ENCODE measurements around the gene KIF6.

- TF ChIP-seq CTCF (IDR thresholded peaks at IDR 0.05; ENCODE audit: low read length) (no peak), EZH2 (optimal IDR thresholded peaks at IDR 0.05; ENCODE audit: low read depth, low read length) (no peak)
Measured at GRCh38 chr6:39422238-39422637, 303.0 kb downstream of the KIF6 start.
